GM12878 (cell line): ENCODE results near the gene PHRF1. TPM values are rescaled to one million over a fixed set of nuclear protein-coding genes. Genes with fewer than 3 reads are reported as not detected.

ENCODE experiments used
- CHD1 ChIP-seq: IDR thresholded peaks from 2 replicates; pipeline ENCODE4 v1.6.1; 2012; ENCODE audit warnings: low read depth, low read length, improper control_type of control experiment
- ESRRA ChIP-seq: IDR thresholded peaks from 2 replicates; pipeline ENCODE4 v1.6.1; 2012; ENCODE audit warnings: mild to moderate bottlenecking, low read length, improper control_type of control experiment
- HDGF ChIP-seq: fragments of 450-650 bp; IDR thresholded peaks from 2 replicates; pipeline ENCODE4 v1.6.1; 2016; ENCODE audit warnings: antibody characterized with exemption
- KLF5 ChIP-seq: fragments of 450-650 bp; IDR thresholded peaks from 2 replicates; pipeline ENCODE4 v1.6.1; 2014; ENCODE audit warnings: mild to moderate bottlenecking; ENCODE audit not compliant: partially characterized antibody
- NFYA ChIP-seq: IDR thresholded peaks from 2 replicates; pipeline ENCODE4 v1.6.1; 2011; ENCODE audit warnings: low read depth, mild to moderate bottlenecking, low read length, improper control_type of control experiment, borderline replicate concordance
- PAX8 ChIP-seq: fragments of 450-650 bp; IDR thresholded peaks from 2 replicates; pipeline ENCODE4 v1.6.1; 2017; ENCODE audit warnings: mild to moderate bottlenecking, moderate library complexity
- POU2F2 ChIP-seq: IDR thresholded peaks from 3 replicates; pipeline ENCODE4 v1.6.1; 2011; ENCODE audit warnings: low read depth, mild to moderate bottlenecking, low read length, borderline replicate concordance
- PRDM15 ChIP-seq: fragments of 450-650 bp; formaldehyde crosslinking; IDR thresholded peaks from 2 replicates; pipeline ENCODE4 v1.4.0; 2020; ENCODE audit warnings: mild to moderate bottlenecking, moderate library complexity
- SMAD1 ChIP-seq: fragments of 450-650 bp; IDR thresholded peaks from 2 replicates; pipeline ENCODE4 v1.6.1; 2018; ENCODE audit warnings: mild to moderate bottlenecking, low read depth; ENCODE audit not compliant: partially characterized antibody
- SP1 ChIP-seq: IDR thresholded peaks from one replicate; pipeline ENCODE4 v1.6.1; 2011; ENCODE audit warnings: low read depth, low read length
- SRF ChIP-seq, 2 experiments: IDR thresholded peaks; 2 replicates each; pipeline ENCODE4 v1.6.1; 2011; ENCODE audit warnings: low read depth in 2 of 2, low read length in 2 of 2, mild to moderate bottlenecking in 1 of 2, moderate library complexity in 1 of 2
- ZNF217 ChIP-seq: fragments of 450-650 bp; IDR thresholded peaks from 2 replicates; pipeline ENCODE4 v1.6.1; 2017; ENCODE audit warnings: antibody characterized with exemption, mild to moderate bottlenecking
- polyA plus RNA-seq, 11 experiments: library from polyadenylated mRNA; depleted of rRNA in 4 of 11; unstranded in 6 of 11; stranded (reverse) in 5 of 11; fragments of >200 nt; fragmentation: Nextera tagmentation in 4 of 11; fragmentation: Illumina TruSeq in 1 of 11; extraction: Ambion mirVana in 4 of 11; extraction: Trizol in 1 of 11; gene quantifications; 1 replicate in 1 of 11; 2 replicates in 10 of 11; pipeline versions ENCODE4 v1.2.1 to v1.2.3, GENCODE V29; 2011 to 2016; ENCODE audit warnings: inconsistent platforms in 2 of 11, missing spikeins in 2 of 11, low read depth in 1 of 11
- total RNA-seq, 4 experiments: library from RNA; depleted of rRNA in 3 of 4; stranded (reverse); fragments of >200 nt in 3 of 4; fragmentation: Illumina TruSeq in 1 of 4; extraction: Trizol in 1 of 4; gene quantifications; 2 replicates each; pipeline versions ENCODE4 v1.2.1 to v1.2.3, GENCODE V29; 2013 to 2021
- TF ChIP-seq, protein P1 (sequence below), 3 experiments: IDR thresholded peaks in 2 of 3; conservative IDR thresholded peaks in 1 of 3; 2 replicates each; pipeline ENCODE4 v1.5.1; 2011; ENCODE audit warnings: low read depth in 3 of 3, low read length in 3 of 3, mild to moderate bottlenecking in 3 of 3, control low read depth in 2 of 3, moderate library complexity in 2 of 3, inconsistent platforms in 1 of 3, mixed read lengths in 1 of 3; ENCODE audit not compliant: control insufficient read depth in 2 of 3, insufficient read depth in 1 of 3; ENCODE audit errors: extremely low read depth in 1 of 3
- TF ChIP-seq, protein P2 (sequence below): fragments of 450-650 bp; IDR thresholded peaks from 2 replicates; pipeline ENCODE4 v1.6.1; 2016; ENCODE audit warnings: mild to moderate bottlenecking, moderate library complexity, borderline replicate concordance
- TF ChIP-seq, protein P3 (sequence below): fragments of 450-650 bp; formaldehyde crosslinking; IDR thresholded peaks from 2 replicates; pipeline ENCODE4 v1.5.0; 2022; ENCODE audit warnings: mild to moderate bottlenecking, missing genetic modification characterization

PHRF1 gene
- total and polyA plus RNA-seq, 10 of the 15 experiments (the other 5 are each of a cell fraction or from before 2014, with no cell fraction given), result 0.13 to 43.5 (median 15.1) TPM

DNA sequence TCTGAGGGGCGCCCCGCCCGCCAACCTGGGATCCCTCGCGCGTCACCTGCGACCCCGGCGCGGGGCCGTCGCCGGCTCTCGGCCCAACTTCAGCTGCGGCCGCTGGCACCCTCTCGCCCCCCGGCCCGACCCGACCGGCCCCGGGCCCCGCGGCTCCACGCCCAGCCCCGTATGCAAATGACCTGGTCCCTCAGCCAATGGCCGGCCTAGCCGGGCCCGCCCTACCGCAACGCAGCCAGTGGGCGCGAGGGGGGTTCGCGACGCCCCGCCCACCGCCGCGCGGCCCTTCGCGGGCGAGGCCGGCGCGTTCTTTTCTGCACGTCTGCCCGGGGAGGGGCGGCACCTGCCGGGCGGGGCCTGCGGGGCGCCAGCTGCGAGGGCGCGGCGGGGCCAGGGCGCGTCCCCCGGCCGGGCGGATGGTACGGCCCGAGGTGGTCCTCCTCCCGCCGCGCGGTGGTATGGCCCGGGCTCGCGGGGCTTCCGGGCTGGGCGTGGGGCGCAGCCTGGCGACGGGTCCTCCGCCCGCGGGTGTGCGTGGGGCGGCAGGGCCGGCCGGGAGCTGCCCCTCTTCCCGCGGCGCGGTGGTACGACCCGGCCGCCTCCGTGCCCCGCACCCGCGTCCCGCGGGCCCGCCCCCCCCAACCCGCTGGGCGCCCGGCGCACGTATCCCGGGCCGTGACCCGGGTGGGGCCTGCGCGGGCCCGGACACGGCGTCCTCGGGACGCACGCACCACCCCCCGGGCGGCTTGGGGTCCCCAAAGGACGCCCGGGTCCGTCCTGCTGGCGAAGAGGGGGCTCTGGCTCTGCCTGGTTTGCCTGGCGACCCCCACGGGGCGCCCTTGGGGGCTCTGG, 7.7 kb upstream of the PHRF1 start (continued):
- TF ChIP-seq PRDM15 (CRISPR knock-in tag) (no peak), POU2F2 (peak; percentile 96; the same call in 2 of the 3 replicates), SRF (IDR thresholded peaks at IDR 0.05; ENCODE audit: low read depth in 2 of 2, low read length in 2 of 2) (0 out of 4 replicates have a peak, but pooled peaks of 1 of the 2 experiments have one; percentile 14), CHD1 (peak; percentile 98), ESRRA (no peak), SP1 (peak; percentile 88), ZNF217 (peak; percentile 61; the same call in 1 of the 2 replicates), HDGF (no peak), KLF5 (peak; percentile 98), NFYA (no peak), SMAD1 (no peak), PAX8 (no peak)
- TF ChIP-seq, protein P1, sequence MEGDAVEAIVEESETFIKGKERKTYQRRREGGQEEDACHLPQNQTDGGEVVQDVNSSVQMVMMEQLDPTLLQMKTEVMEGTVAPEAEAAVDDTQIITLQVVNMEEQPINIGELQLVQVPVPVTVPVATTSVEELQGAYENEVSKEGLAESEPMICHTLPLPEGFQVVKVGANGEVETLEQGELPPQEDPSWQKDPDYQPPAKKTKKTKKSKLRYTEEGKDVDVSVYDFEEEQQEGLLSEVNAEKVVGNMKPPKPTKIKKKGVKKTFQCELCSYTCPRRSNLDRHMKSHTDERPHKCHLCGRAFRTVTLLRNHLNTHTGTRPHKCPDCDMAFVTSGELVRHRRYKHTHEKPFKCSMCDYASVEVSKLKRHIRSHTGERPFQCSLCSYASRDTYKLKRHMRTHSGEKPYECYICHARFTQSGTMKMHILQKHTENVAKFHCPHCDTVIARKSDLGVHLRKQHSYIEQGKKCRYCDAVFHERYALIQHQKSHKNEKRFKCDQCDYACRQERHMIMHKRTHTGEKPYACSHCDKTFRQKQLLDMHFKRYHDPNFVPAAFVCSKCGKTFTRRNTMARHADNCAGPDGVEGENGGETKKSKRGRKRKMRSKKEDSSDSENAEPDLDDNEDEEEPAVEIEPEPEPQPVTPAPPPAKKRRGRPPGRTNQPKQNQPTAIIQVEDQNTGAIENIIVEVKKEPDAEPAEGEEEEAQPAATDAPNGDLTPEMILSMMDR (IDR thresholded peaks at IDR 0.05 in 2 of 3, conservative IDR thresholded peaks at IDR 0.05 in 1 of 3; ENCODE audit: control insufficient read depth in 2 of 3, extremely low read depth in 1 of 3, insufficient read depth in 1 of 3, low read depth in 3 of 3, low read length in 3 of 3), result no peak
- TF ChIP-seq, protein P2, sequence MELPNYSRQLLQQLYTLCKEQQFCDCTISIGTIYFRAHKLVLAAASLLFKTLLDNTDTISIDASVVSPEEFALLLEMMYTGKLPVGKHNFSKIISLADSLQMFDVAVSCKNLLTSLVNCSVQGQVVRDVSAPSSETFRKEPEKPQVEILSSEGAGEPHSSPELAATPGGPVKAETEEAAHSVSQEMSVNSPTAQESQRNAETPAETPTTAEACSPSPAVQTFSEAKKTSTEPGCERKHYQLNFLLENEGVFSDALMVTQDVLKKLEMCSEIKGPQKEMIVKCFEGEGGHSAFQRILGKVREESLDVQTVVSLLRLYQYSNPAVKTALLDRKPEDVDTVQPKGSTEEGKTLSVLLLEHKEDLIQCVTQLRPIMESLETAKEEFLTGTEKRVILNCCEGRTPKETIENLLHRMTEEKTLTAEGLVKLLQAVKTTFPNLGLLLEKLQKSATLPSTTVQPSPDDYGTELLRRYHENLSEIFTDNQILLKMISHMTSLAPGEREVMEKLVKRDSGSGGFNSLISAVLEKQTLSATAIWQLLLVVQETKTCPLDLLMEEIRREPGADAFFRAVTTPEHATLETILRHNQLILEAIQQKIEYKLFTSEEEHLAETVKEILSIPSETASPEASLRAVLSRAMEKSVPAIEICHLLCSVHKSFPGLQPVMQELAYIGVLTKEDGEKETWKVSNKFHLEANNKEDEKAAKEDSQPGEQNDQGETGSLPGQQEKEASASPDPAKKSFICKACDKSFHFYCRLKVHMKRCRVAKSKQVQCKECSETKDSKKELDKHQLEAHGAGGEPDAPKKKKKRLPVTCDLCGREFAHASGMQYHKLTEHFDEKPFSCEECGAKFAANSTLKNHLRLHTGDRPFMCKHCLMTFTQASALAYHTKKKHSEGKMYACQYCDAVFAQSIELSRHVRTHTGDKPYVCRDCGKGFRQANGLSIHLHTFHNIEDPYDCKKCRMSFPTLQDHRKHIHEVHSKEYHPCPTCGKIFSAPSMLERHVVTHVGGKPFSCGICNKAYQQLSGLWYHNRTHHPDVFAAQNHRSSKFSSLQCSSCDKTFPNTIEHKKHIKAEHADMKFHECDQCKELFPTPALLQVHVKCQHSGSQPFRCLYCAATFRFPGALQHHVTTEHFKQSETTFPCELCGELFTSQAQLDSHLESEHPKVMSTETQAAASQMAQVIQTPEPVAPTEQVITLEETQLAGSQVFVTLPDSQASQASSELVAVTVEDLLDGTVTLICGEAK, result no peak
- TF ChIP-seq, protein P3, sequence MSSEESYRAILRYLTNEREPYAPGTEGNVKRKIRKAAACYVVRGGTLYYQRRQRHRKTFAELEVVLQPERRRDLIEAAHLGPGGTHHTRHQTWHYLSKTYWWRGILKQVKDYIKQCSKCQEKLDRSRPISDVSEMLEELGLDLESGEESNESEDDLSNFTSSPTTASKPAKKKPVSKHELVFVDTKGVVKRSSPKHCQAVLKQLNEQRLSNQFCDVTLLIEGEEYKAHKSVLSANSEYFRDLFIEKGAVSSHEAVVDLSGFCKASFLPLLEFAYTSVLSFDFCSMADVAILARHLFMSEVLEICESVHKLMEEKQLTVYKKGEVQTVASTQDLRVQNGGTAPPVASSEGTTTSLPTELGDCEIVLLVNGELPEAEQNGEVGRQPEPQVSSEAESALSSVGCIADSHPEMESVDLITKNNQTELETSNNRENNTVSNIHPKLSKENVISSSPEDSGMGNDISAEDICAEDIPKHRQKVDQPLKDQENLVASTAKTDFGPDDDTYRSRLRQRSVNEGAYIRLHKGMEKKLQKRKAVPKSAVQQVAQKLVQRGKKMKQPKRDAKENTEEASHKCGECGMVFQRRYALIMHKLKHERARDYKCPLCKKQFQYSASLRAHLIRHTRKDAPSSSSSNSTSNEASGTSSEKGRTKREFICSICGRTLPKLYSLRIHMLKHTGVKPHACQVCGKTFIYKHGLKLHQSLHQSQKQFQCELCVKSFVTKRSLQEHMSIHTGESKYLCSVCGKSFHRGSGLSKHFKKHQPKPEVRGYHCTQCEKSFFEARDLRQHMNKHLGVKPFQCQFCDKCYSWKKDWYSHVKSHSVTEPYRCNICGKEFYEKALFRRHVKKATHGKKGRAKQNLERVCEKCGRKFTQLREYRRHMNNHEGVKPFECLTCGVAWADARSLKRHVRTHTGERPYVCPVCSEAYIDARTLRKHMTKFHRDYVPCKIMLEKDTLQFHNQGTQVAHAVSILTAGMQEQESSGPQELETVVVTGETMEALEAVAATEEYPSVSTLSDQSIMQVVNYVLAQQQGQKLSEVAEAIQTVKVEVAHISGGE, result no peak
